ENCODE data around the gene GTF2E1.

DNA sequence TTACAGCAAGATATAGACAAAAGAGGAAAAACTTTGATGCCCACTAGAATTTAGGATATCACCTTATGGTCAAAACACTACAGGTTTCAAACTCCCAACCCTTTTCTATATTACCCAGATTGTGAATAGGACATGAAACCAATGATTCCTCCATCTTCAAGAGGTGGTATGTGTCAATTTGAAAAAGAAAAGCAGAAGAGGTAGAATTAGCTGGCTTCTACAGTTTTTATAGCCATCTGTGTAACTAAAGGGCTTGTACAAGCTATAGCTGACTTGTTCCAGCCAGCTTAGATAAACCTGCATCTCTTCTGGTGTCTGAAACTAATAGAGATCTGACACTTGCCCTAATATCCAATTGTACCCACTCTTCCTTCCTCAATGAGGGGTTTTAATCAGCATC, 35.6 kb upstream of the GTF2E1 start:
- TF ChIP-seq, protein P1, sequence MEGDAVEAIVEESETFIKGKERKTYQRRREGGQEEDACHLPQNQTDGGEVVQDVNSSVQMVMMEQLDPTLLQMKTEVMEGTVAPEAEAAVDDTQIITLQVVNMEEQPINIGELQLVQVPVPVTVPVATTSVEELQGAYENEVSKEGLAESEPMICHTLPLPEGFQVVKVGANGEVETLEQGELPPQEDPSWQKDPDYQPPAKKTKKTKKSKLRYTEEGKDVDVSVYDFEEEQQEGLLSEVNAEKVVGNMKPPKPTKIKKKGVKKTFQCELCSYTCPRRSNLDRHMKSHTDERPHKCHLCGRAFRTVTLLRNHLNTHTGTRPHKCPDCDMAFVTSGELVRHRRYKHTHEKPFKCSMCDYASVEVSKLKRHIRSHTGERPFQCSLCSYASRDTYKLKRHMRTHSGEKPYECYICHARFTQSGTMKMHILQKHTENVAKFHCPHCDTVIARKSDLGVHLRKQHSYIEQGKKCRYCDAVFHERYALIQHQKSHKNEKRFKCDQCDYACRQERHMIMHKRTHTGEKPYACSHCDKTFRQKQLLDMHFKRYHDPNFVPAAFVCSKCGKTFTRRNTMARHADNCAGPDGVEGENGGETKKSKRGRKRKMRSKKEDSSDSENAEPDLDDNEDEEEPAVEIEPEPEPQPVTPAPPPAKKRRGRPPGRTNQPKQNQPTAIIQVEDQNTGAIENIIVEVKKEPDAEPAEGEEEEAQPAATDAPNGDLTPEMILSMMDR (IDR thresholded peaks at IDR 0.05), result no peak
- no peak for TF ChIP-seq POLR2A (IDR thresholded peaks at IDR 0.05)

All from prostate gland (tissue), 2 donors.